IPS DF 6.9 (cell line): ENCODE results near the gene EVL.
"Not testable (repeated sequence)": the region's sequence is repeated elsewhere in the genome, so short reads cannot be mapped to it uniquely, and the experiment has no call there.

Source experiments
- DNase-seq: peaks from one replicate; pipeline ENCODE4 v3.0.0-alpha.2; 2013; ENCODE audit warnings: low read depth, low spot score
- H3K27ac ChIP-seq: one replicate; pipeline ENCODE4 v1.5.1; 2013; ENCODE audit warnings: low read length, control low read depth
- H3K27me3 ChIP-seq: 2 replicates; pipeline ENCODE4 v1.6.1; 2013; ENCODE audit warnings: mild to moderate bottlenecking, low read length; ENCODE audit not compliant: control insufficient read depth, insufficient read depth
- H3K36me3 ChIP-seq: 2 replicates; pipeline ENCODE4 v1.6.1; 2013; ENCODE audit warnings: low read length; ENCODE audit not compliant: control insufficient read depth, insufficient read depth
- H3K4me1 ChIP-seq: 2 replicates; pipeline ENCODE4 v1.6.1; 2013; ENCODE audit warnings: low read length; ENCODE audit not compliant: control insufficient read depth, insufficient read depth
- H3K4me3 ChIP-seq: 2 replicates; pipeline ENCODE4 v1.5.1; 2013; ENCODE audit warnings: mild to moderate bottlenecking, low read length
- H3K9me3 ChIP-seq: 2 replicates; pipeline ENCODE4 v1.6.1; 2013; ENCODE audit warnings: low read length, inconsistent platforms; ENCODE audit not compliant: control insufficient read depth, insufficient read depth
- WGBS: extraction: QIAGEN DNeasy Blood & Tissue Kit; methylation state at CpG from one replicate; pipeline ENCODE4 v1.1.7; 2013; ENCODE audit warnings: mixed read lengths, missing lambda C conversion rate; ENCODE audit not compliant: insufficient read length, insufficient coverage; 5-methylcytosine and 5-hydroxymethylcytosine counted together

The EVL gene

DNA sequence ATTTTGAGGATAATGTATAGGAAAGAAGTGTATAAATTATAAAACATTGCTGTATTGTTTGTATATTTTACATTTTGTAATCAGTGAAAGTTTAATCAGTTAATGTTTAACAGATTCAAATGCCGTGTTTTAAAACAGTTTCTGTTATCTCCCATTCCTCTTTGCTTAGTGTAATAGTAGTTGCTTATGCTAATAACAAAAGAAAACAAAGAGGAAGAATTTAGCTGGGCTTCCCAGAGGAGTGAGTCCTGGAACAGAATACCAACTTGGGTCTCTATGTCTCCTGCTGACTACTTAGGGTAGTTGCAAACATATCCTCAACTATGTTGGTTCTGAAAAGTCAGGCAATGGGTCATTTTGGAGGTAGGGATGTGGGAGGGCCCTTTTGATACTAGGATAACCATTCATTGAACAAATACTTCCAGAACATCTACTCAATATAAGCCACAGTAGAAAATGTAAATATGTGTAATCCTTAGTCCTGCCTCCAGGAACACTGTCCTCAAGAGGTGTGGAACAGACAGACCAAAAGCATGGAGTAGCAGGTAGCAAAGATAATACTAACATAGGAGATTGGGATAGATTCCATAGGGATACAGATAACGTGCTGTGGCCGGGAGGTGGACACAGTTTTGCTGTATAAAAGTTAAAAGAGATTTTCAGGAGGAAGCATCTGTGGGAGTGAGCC is 36.1 kb upstream of the EVL start:
- DNase-seq, result no peak
- H3K4me1 ChIP-seq, result no peaks in the 10 kb centered on the region
- H3K27ac ChIP-seq, result no peak overlapping the region
- no CpG with 5 or more reads among the region's 3 CpGs for WGBS
- peaks cover 4% of the 10 kb centered on the region; the same call in 1 of the 2 replicates for H3K27me3 ChIP-seq
- H3K9me3 ChIP-seq, result no peaks in the 10 kb centered on the region
- H3K36me3 ChIP-seq, result no peaks in the 10 kb centered on the region
- H3K4me3 ChIP-seq, result no peak overlapping the region

GRCh38 chr14:100030006-100030405 is 35.2 kb upstream of the EVL start:
- not testable (repeated sequence) for H3K27ac ChIP-seq, H3K36me3 ChIP-seq, H3K4me1 ChIP-seq, DNase-seq, H3K9me3 ChIP-seq, H3K4me3 ChIP-seq, H3K27me3 ChIP-seq
- WGBS, result no CpG with 5 or more reads among the region's 13 CpGs

DNA sequence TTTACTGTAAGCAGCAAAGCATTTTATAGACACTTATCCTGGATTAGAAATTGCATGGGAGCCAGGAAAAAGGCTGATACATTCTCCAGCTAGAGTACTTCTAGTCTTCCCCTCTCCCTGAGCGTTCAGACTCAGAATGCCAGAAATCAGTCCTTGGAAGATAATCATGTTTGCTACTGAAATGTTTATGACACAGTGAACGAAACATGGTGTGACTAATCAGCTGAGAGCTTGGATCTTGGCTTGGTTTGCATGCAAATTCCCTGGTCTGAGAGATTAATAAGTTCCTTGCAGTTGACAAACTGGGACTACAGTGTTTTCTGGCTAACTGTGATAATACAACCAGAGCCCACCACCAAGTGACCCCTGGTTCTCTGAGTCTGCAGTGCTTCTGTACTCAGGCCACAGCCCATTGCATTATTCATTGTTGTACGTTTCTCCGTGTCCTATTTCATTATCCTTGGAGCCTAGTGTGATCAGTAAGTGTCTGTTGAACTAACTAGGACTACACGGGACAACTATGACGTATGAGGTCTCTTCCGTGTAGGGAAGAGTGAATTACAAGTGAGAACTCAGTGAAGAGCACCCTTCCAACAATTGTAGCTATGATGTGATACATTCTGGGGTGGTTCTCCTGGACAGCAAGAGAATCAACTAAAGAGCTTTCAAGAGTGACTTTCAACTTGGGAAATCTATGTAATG is 34.6 kb upstream of the EVL start:
- no CpG with 5 or more reads among the region's 7 CpGs for WGBS
- Histone ChIP-seq H3K36me3 (no peaks in the 10 kb centered on the region), H3K9me3 (no peaks in the 10 kb centered on the region), H3K27ac (no peak overlapping the region), H3K27me3 (peaks cover 4% of the 10 kb centered on the region; the same call in 1 of the 2 replicates), H3K4me1 (no peaks in the 10 kb centered on the region), H3K4me3 (no peak overlapping the region)
- DNase-seq, result no peak

DNA sequence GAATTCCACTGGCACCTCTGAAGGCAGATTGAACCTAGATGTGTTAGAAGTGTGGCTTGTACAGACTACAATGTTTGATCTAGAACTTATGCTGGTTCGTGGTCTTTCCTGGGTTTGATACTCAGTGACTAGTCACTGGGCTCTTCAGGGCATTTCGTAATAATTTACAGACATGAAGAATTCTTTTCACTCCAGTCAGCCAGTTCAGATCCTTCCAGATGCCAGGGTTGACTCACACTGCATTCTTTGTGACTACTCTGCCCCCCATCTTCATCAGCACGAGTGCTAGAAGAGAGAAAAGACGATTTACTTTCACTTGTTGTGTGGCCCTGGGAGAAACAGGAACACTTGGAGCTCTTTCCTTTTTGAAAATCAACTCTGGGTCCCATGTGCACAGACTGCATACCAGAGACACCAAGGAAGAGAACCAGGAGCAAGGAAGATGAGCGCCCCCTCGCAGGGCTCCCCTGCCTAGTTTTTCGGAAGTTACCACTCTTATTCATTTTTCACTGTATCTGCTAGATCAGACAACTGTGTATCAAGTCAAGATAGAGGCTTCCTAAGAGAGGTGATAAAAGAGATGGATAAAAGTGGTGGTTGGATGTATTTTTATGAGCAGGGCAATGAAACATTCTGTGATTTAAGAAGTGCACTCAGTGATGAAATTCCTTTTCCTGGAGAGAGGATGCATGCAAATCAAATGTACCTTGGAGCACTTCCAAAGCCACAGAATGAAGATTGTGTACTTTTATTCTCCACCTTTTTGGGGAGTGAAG is 33.5 kb upstream of the EVL start:
- no peak for DNase-seq

GRCh38 chr14:100032738-100033137 is 32.5 kb upstream of the EVL start:
- H3K4me3 ChIP-seq, result no peak overlapping the region
- H3K9me3 ChIP-seq, result no peaks in the 10 kb centered on the region
- DNase-seq, result no peak
- H3K36me3 ChIP-seq, result no peaks in the 10 kb centered on the region
- no peak overlapping the region for H3K27ac ChIP-seq
- H3K4me1 ChIP-seq, result no peaks in the 10 kb centered on the region
- H3K27me3 ChIP-seq, result peaks cover 2% of the 10 kb centered on the region; the same call in 1 of the 2 replicates
- WGBS, result no CpG with 5 or more reads among the region's 1 CpG

More for the DNA sequence above, 33.5 kb upstream of the EVL start:
- no peaks in the 10 kb centered on the region for H3K9me3 ChIP-seq
- H3K4me1 ChIP-seq, result no peaks in the 10 kb centered on the region
- H3K27ac ChIP-seq, result no peak overlapping the region
- H3K36me3 ChIP-seq, result no peaks in the 10 kb centered on the region
- peaks cover 2% of the 10 kb centered on the region; the same call in 1 of the 2 replicates for H3K27me3 ChIP-seq
- no CpG with 5 or more reads among the region's 7 CpGs for WGBS
- H3K4me3 ChIP-seq, result no peak overlapping the region

GRCh38 chr14:100033347-100034075 is 31.7 kb upstream of the EVL start:
- no peaks in the 10 kb centered on the region for H3K36me3 ChIP-seq
- no peak overlapping the region for H3K27ac ChIP-seq
- H3K4me1 ChIP-seq, result no peaks in the 10 kb centered on the region
- DNase-seq, result no peak
- H3K9me3 ChIP-seq, result no peaks in the 10 kb centered on the region
- no CpG with 5 or more reads among the region's 5 CpGs for WGBS
- H3K4me3 ChIP-seq, result no peak overlapping the region
- H3K27me3 ChIP-seq, result peaks cover 2% of the 10 kb centered on the region; the same call in 1 of the 2 replicates

DNA sequence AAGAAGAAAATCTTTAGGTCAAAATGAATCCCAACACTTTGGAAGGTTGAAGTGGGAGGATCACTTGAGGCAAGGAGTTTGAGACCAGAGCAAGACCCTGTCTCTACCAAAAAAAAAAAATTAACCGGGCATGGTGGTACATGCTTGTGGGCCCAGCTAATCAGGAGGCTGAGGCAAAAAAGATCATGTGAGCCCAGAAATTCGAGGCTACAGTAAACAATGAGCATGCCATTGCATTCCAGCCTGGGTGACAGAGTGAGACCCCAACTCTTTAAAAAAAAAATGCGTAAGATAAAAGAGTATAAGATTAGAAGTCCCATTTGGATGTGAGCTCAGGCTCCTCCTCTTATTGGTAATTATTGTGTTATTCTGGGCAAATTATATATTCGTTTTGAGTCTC is 30.8 kb upstream of the EVL start:
- peaks cover 2% of the 10 kb centered on the region; the same call in 1 of the 2 replicates for H3K27me3 ChIP-seq
- WGBS, result 100% methylated on average over 1 of the region's 4 CpGs
- DNase-seq, result no peak
- H3K4me1 ChIP-seq, result no peaks in the 10 kb centered on the region
- no peaks in the 10 kb centered on the region for H3K36me3 ChIP-seq
- no peak overlapping the region for H3K27ac ChIP-seq
- no peaks in the 10 kb centered on the region for H3K9me3 ChIP-seq
- H3K4me3 ChIP-seq, result no peak overlapping the region

- H3K27me3 ChIP-seq, result no peaks in the 10 kb centered on the region; the same call in 1 of the 2 replicates
- no peak for DNase-seq
- no peak overlapping the region for H3K27ac ChIP-seq
- no peaks in the 10 kb centered on the region for H3K9me3 ChIP-seq
- no peaks in the 10 kb centered on the region for H3K36me3 ChIP-seq
- H3K4me1 ChIP-seq, result no peaks in the 10 kb centered on the region
- no peak overlapping the region for H3K4me3 ChIP-seq
Observed at GRCh38 chr14:100034961-100035500, 30.2 kb upstream of the EVL start.

DNA sequence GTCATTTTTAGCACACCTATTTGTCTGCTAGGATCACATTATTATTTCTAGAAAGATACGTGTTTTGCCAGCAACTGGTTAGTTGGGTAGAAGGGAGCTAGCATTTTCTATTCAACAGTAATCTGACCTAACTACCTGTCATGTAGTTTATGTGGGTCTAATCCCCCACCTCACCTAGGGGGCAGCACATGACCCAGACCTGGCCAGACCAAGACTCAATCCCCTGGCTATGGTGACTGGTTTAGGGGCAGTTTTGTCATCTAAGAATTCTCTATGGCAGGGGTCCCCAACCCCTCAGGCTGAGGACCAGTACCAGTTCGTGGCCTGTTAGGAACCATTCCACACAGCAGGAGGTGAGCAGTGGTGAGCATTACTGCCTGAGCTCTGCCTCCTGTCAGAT is 29.5 kb upstream of the EVL start:
- DNase-seq, result no peak
- no peak overlapping the region for H3K4me3 ChIP-seq
- H3K27me3 ChIP-seq, result no peaks in the 10 kb centered on the region; the same call in 1 of the 2 replicates
- H3K9me3 ChIP-seq, result no peaks in the 10 kb centered on the region
- H3K4me1 ChIP-seq, result no peaks in the 10 kb centered on the region
- no peak overlapping the region for H3K27ac ChIP-seq
- no peaks in the 10 kb centered on the region for H3K36me3 ChIP-seq
- WGBS, result no CpG with 5 or more reads among the region's 2 CpGs

- no peak overlapping the region for H3K4me3 ChIP-seq
- no peak for DNase-seq
- no CpG with 5 or more reads among the region's 2 CpGs for WGBS
- no peak overlapping the region for H3K27ac ChIP-seq
- H3K27me3 ChIP-seq, result no peaks in the 10 kb centered on the region
- no peaks in the 10 kb centered on the region for H3K4me1 ChIP-seq
- H3K36me3 ChIP-seq, result no peaks in the 10 kb centered on the region
- H3K9me3 ChIP-seq, result no peaks in the 10 kb centered on the region
Observed at GRCh38 chr14:100037353-100037752, 27.9 kb upstream of the EVL start.
